ENCODE data around the gene DEDD2. TPM values are rescaled to one million over a fixed set of nuclear protein-coding genes. Genes with fewer than 3 reads are reported as not detected.
A peak's percentile ranks its signal among the peaks of the same experiment; 100 is the strongest.

The DEDD2 gene
- total RNA-seq, 6 donors from 2014 or later = 38.6 to 154 (median 51.2) TPM

DNA sequence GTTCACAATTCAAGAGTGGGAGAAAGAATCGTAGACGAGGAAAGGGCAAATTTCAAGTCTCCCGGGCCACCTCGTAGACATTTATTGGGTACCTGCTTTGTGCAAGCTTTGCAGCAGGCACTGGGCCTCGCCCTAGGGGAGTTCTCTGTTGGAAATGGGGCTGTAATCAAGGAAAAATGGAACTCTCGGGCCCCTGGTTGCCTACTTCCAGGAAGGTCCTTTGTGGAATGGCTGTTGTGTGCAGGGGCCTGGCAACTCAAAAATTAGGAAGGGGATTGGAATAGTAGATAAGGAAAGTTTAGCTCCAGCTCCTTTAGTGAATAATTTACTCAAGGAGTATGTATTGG, 3.2 kb upstream of the DEDD2 start:
- 0 to 2% methylated on average over 6 of the region's 6 CpGs for WGBS, 2 donors
- Histone ChIP-seq H3K27me3 (no peaks in the 10 kb centered on the region), H3K4me3 (peak overlapping the region; percentile 80 to 90 (median 86)), H3K27ac (peak overlapping the region; percentile 60 to 97 (median 88)), H3K4me1 (peaks cover 31 to 46% (median 40%) of the 10 kb centered on the region in 4 donors), H3K36me3 (peaks cover 13 to 19% (median 17%) of the 10 kb centered on the region in 4 donors), H3K9me3 (no peaks in the 10 kb centered on the region)
- no peak for DNase-seq
- ATAC-seq (ENCODE audit: low FRiP score in 2 of 2) = no peak
- TF ChIP-seq EP300 (IDR thresholded peaks at IDR 0.05) (no peak), POLR2AphosphoS5 (IDR thresholded peaks at IDR 0.05) (no peak), POLR2A (IDR thresholded peaks at IDR 0.05) (no peak)
- TF ChIP-seq, protein P1, sequence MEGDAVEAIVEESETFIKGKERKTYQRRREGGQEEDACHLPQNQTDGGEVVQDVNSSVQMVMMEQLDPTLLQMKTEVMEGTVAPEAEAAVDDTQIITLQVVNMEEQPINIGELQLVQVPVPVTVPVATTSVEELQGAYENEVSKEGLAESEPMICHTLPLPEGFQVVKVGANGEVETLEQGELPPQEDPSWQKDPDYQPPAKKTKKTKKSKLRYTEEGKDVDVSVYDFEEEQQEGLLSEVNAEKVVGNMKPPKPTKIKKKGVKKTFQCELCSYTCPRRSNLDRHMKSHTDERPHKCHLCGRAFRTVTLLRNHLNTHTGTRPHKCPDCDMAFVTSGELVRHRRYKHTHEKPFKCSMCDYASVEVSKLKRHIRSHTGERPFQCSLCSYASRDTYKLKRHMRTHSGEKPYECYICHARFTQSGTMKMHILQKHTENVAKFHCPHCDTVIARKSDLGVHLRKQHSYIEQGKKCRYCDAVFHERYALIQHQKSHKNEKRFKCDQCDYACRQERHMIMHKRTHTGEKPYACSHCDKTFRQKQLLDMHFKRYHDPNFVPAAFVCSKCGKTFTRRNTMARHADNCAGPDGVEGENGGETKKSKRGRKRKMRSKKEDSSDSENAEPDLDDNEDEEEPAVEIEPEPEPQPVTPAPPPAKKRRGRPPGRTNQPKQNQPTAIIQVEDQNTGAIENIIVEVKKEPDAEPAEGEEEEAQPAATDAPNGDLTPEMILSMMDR (IDR thresholded peaks at IDR 0.05) = no peak

DNA sequence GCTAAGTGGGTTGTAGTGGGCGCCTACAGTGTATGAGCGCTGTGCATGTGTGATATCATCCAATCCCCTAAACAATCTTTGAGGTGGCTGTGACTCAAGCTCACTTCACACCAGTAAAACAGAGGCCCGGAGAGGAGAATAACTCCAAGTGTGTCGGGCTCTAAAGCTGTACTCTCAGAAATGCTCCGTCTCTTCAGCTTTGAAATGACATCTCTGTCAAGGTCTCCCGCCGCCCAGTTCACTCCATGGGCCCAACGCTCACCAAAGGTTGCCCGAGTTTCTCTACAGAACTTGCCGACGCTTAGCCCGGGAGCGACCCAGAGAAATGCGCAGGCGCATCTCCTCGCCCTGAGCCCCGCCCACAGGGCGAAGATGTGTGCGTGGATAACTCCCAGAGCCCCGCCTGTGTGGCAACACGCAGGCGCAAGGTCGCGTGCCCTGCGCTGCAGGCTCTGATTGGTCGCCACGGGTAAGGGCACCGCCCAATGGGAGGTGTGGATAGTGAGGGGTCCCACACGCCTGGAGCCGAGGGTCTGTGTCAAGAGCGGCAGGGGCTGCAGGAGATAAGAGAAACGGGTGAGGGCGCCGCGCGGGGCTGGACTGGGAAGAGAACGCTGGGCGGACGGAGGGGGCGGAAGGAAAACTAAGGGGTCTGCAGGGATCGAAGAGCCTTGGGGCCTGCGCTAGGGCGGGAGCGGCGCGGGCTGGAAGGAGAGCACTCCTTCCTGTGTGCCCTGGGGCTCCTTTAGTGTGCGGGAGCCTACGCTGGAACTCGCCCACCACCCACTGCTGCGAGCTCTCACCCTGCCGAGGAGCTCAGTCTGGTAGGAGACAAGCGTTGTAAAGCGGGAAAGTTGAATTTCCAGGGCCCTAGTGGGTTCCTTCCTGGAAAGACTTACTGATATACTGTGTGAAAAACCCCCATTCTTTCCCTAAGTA, 2.6 kb upstream of the DEDD2 start, which contains the start of gene ZNF526:
Gene ZNF526 (plus strand): TSS at position 501 of the 939 bp plus-strand sequence. CDS start 4,092 bp downstream, outside the sequence.
- Histone ChIP-seq H3K36me3 (peaks cover 7 to 13% (median 11%) of the 10 kb centered on the region in 4 donors), H3K9me3 (no peaks in the 10 kb centered on the region), H3K4me1 (peaks cover 31 to 53% (median 45%) of the 10 kb centered on the region in 4 donors), H3K27me3 (no peaks in the 10 kb centered on the region), H3K27ac (peak within 1 kb of the TSS; percentile 60 to 97 (median 88)), H3K4me3 (peak within 1 kb of the TSS; percentile 80 to 90 (median 86))
- 0 to 1% methylated on average over 18 to 53 of the region's 53 CpGs for WGBS, 2 donors
- DNase-seq = peak; percentile 98
- TF ChIP-seq POLR2AphosphoS5 (IDR thresholded peaks at IDR 0.05) = peak; percentile 90 to 93
- no peak for TF ChIP-seq EP300 (IDR thresholded peaks at IDR 0.05)
- TF ChIP-seq, protein P1 (IDR thresholded peaks at IDR 0.05) = peak in 2 of 6 experiments; percentile 12 to 21
- peak in 3 of 4 donors; percentile 41 to 83 (median 51) for TF ChIP-seq POLR2A (IDR thresholded peaks at IDR 0.05)
- peak; percentile 95 to 96 for ATAC-seq (ENCODE audit: low FRiP score in 2 of 2)

DNA sequence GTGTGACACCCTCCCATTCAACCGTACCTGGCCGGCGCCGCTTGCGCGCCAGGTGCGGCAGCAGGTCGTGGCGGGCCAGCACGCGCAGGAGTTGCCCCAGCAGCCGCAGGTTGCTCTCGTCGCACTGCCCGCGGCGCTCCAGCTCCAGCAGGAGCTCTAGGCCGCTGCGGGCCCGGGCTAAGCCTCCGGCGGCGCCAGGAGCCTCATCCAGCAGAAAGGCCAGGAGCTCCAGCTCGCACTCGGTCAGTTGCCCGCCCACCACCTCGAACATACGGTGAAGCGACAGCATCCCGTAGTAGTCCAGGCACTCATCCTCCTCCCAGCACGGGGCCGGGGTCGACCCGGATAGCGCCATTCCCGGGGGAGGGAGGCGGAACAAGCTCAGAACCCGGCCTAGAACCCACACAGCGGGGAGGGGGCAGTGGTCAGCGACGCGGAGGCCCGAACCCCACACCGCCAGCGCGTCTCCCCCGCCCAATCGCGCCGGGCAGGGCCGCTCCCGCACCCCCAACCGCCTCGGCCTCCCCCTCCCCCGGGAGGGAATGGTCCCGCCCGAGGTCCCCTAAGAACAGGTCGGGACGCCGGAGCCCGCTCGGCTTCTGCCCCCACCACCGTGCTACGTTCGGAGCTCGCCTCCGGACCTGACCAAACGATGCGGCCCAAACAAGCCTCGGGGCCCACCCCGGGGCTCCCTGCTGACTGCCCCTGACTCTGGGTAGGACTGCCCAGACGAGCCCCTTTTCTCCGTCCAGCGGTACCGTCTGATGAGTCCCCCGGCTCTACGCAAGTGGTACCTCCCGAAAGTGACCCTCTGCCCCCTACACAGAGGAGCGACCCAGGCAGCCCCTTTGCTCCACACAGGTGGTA, 591 bp downstream of the DEDD2 start:
- Histone ChIP-seq H3K9me3 (no peaks in the 10 kb centered on the region), H3K27ac (peak overlapping the region; percentile 84 to 97 (median 92)), H3K27me3 (no peaks in the 10 kb centered on the region), H3K4me1 (peaks cover 27 to 68% (median 52%) of the 10 kb centered on the region in 4 donors), H3K4me3 (peak overlapping the region; percentile 67 to 91 (median 72)), H3K36me3 (peaks cover 6 to 30% (median 13%) of the 10 kb centered on the region in 4 donors)
- peak; percentile 31 to 34 for ATAC-seq (ENCODE audit: low FRiP score in 2 of 2)
- WGBS, 2 donors = 1% methylated on average over 28 of the region's 79 CpGs; no CpG with 5 or more reads in 1 of the 2 donors
- TF ChIP-seq EP300 (IDR thresholded peaks at IDR 0.05) (no peak), POLR2AphosphoS5 (IDR thresholded peaks at IDR 0.05) (no peak), POLR2A (IDR thresholded peaks at IDR 0.05) (no peak)
- TF ChIP-seq, protein P1 (IDR thresholded peaks at IDR 0.05) = no peak
- peak; percentile 48 to 90 for DNase-seq

DNA sequence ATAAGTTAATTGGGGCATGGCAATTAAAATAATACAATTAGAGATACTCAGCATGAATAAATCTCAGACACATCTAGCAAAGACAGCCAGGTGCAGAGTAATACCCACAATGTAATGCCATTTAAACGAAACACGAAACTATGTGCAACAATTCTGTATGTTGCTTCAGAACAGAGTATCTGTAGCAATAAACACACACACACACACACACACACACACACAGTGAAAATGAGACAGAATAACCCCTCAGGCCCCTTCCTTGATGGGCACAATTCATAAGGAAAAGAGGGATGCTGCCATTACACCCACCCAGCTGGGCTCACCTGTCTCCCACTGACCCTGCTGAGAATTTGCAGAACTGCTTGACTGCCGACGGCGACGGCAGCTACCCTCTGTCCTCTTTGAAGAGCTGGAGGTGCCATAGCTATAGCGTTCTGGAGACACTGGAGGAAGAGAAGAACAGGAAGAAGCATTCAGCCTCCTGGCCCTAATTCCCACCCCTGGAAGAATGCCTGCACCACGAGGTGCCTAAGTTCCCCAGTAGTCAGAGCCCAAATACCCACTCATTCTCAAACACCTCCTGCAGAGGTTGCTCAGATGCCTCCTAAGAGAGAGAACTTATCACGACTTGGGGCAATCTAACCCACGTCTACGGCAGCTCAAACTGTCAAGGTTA, 2.5 kb downstream of the DEDD2 start:
- no peak for ATAC-seq (ENCODE audit: low FRiP score in 2 of 2)
- TF ChIP-seq EP300 (IDR thresholded peaks at IDR 0.05) = no peak
- TF ChIP-seq POLR2A (IDR thresholded peaks at IDR 0.05) = no peak
- TF ChIP-seq POLR2AphosphoS5 (IDR thresholded peaks at IDR 0.05) = no peak
- TF ChIP-seq, protein P1 (IDR thresholded peaks at IDR 0.05) = no peak
- Histone ChIP-seq H3K27ac (peak overlapping the region in 1 of 4 donors; percentile 21), H3K4me1 (peaks cover 16 to 55% (median 40%) of the 10 kb centered on the region in 4 donors), H3K36me3 (peaks cover 11 to 50% (median 23%) of the 10 kb centered on the region in 4 donors), H3K27me3 (no peaks in the 10 kb centered on the region), H3K4me3 (peak overlapping the region in 2 of 4 donors; percentile 67 to 91), H3K9me3 (no peaks in the 10 kb centered on the region)
- DNase-seq = no peak
- 76 to 77% methylated on average over 11 of the region's 11 CpGs for WGBS, 2 donors

All from upper lobe of left lung (tissue), 6 donors.